ENCODE measurements around the gene PRRT3. TPM values are rescaled to one million over a fixed set of nuclear protein-coding genes. Genes with fewer than 3 reads are reported as not detected.
A peak's percentile ranks its signal among the peaks of the same experiment; 100 is the strongest.

The PRRT3 gene
- total and polyA plus RNA-seq, 2 of the 13 experiments (the other 11 are each of a cell fraction or from before 2014, with no cell fraction given) = 0.22 to 0.44 TPM

DNA sequence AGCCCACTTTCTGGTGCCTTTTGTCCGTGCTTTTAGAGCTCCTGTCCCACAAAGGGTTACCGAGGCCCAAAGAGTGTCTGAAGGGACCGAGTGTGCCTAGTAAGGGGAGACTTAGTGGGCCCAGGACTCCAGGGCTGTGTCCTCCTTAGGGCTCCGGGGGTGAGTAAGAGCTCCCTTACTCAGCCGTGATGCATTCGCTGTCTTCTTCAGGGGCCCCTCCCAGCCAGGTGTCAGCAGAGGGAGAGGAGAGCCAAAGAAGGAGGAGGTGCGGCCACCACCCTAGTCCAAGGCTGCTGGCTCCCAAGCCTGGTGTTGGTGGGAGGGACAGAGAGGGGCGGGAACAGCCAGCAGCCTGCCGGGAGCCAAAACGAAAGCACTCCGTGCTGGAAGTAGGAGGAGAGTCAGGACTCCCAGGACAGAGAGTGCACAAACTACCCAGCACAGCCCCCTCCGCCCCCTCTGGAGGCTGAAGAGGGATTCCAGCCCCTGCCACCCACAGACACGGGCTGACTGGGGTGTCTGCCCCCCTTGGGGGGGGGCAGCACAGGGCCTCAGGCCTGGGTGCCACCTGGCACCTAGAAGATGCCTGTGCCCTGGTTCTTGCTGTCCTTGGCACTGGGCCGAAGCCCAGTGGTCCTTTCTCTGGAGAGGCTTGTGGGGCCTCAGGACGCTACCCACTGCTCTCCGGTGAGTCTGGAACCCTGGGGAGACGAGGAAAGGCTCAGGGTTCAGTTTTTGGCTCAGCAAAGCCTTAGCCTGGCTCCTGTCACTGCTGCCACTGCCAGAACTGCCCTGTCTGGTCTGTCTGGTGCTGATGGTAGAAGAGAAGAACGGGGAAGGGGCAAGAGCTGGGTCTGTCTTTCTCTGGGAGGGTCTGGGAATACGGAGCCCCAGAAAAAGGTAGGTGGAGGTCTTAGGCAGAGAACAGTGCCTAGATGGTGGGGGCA is 35.2 kb downstream of the PRRT3 start, which contains the start of gene IL17RC (continued):
- no peak; the same call in 1 of the 2 replicates for TF ChIP-seq ZNF556 (CRISPR knock-in tag; IDR thresholded peaks at IDR 0.05; ENCODE audit: borderline replicate concordance)
- TF ChIP-seq SP5 (CRISPR knock-in tag; IDR thresholded peaks at IDR 0.05; ENCODE audit: borderline replicate concordance, low read depth) = peak; percentile 79; the same call in 1 of the 2 replicates
- TF ChIP-seq FOXA3 (CRISPR knock-in tag; IDR thresholded peaks at IDR 0.05) = no peak
- no peak for TF ChIP-seq SMC3 (IDR thresholded peaks at IDR 0.05; ENCODE audit: low read length)
- TF ChIP-seq HNRNPUL1 (IDR thresholded peaks at IDR 0.05; ENCODE audit: low read depth, low read length) = no peak
- TF ChIP-seq ZBTB40 (IDR thresholded peaks at IDR 0.05) = no peak
- TF ChIP-seq ZBTB40 (CRISPR knock-in tag; IDR thresholded peaks at IDR 0.05) = 0 out of 2 replicates have a peak, but pooled peaks have one; percentile 35
- TF ChIP-seq KDM2A (CRISPR knock-in tag; IDR thresholded peaks at IDR 0.05; ENCODE audit: borderline replicate concordance, low read depth) = peak; percentile 66
- no peak for TF ChIP-seq FLYWCH1 (CRISPR knock-in tag; IDR thresholded peaks at IDR 0.05)
- peak; percentile 39; the same call in 1 of the 2 replicates for TF ChIP-seq ZNF274 (CRISPR knock-in tag; IDR thresholded peaks at IDR 0.05)
- no peak for TF ChIP-seq PLRG1 (conservative IDR thresholded peaks at IDR 0.05)
- TF ChIP-seq ATF7-NPFF (CRISPR knock-in tag; IDR thresholded peaks at IDR 0.05; ENCODE audit: low read depth) = peak; percentile 86
- TF ChIP-seq PRDM15 (CRISPR knock-in tag; IDR thresholded peaks at IDR 0.05) = no peak
- no peak for TF ChIP-seq NCOA5 (CRISPR knock-in tag; IDR thresholded peaks at IDR 0.05)
- TF ChIP-seq ZNF124 (CRISPR knock-in tag; IDR thresholded peaks at IDR 0.05) = no peak
- 0 out of 2 replicates have a peak, but pooled peaks have one; percentile 27 for TF ChIP-seq ZNF724P (CRISPR knock-in tag; IDR thresholded peaks at IDR 0.05; ENCODE audit: borderline replicate concordance)

All from HepG2 (cell line).